ENCODE data around the gene CACNA1S. TPM values are rescaled to one million over a fixed set of nuclear protein-coding genes. Genes with fewer than 3 reads are reported as not detected.

CACNA1S gene
- total and polyA plus RNA-seq, 2 of the 13 experiments (the other 11 are each of a cell fraction or from before 2014, with no cell fraction given): not detected

DNA sequence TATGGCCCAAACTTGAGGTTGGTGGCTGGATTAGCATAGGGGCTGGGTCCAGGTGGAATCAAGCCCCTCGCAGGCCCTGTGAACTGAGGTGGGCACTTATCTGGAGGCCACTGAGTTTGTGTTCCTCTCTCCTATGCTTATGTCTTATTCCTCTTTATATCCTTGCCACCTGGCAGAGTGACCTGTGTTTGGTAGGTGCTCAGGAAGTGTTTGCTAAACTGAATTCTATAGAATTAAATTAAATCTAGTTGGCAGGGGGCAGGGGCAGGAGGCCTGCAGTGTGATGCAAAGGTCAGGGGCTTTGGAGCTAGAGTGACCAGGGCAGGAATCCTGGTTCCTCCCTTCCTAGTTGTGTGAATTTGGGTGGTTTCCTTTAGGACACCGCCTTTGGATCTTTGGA lies 43.1 kb upstream of the CACNA1S start (continued):
- TF ChIP-seq HMGA1 (CRISPR knock-in tag; conservative IDR thresholded peaks at IDR 0.05) (no peak), MXD4 (CRISPR knock-in tag; IDR thresholded peaks at IDR 0.05) (no peak), FOXO1 (CRISPR knock-in tag; IDR thresholded peaks at IDR 0.05) (no peak), ZNF513 (CRISPR knock-in tag; conservative IDR thresholded peaks at IDR 0.05) (no peak)

DNA sequence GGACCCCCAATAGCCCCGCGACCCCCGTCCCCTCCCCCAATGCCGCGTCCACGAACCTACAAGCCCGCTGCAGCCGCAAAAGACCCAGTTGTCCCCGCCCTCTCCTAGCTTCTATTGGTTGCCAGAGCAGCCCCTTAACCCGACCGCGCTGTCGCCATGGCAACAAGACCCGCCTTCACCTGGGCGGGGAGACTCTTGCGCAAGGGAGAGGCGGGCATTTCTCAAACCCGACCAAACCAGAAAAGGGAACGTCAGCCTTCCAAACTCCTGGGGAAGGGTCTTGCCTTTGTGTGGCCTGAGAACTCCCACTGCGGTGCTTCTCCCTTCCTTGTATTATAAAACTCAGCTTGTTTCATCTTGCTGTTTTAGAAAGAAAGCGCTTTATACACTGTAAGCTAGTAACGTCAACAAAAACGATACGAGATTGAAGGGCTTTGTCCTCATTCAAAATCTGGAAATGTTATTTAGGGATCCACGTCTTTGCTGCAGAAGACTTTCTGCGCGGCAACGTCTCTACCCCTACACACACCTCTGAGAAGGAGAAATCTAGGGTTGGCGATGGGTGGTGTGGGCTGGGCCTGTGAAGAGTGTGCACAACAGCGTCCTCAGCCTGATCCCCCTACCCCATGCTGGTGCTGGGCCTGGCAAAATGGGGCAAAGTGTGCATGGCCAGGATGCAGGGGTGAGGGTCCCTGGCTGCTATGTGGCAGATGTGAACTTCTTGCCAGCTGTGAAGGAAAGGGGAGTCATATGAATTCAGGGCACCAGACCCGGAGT lies 42.4 kb upstream of the CACNA1S start, which contains the start of gene TMEM9:
TSS of gene TMEM9 (minus strand) at position 86 of the 777 bp plus-strand sequence. CDS start 551 bp downstream, outside the sequence.
- CTCF ChIA-PET (ENCODE audit: low intra/inter-chr PET ratio, low total read pairs): no interaction called here
- no peaks in the 10 kb centered on the region; a peak in 1 of 5 replicates for H3K27me3 ChIP-seq (ENCODE audit: control insufficient read depth in 1 of 2, insufficient read depth in 2 of 2, low read length in 2 of 2)
- H3K27ac ChIP-seq (ENCODE audit: extremely low read length, insufficient read depth, low read length): peak within 1 kb of the TSS; percentile 42
- H4K20me1 ChIP-seq (ENCODE audit: insufficient read depth, low read length): no peaks in the 10 kb centered on the region
- peak; percentile 87 for DNase-seq (ENCODE audit: low spot score)
- intact Hi-C loops (cut with micrococcal nuclease; ENCODE audit: unreplicated experiment): loop anchor here (1.0 kb wide), 2 partner anchors 16 to 31 kb away; no protein-coding TSS in a partner anchor
- peak; percentile 93 for FAIRE-seq
- peaks cover 10% of the 10 kb centered on the region for H3K79me2 ChIP-seq (ENCODE audit: insufficient read depth, low read length)
- WGBS (ENCODE audit: low lambda C conversion rate): 18% methylated on average over 13 of the region's 31 CpGs
- ATAC-seq: peak; percentile 93
- H3K4me3 ChIP-seq (replicated peaks in 1 of 3; ENCODE audit: insufficient read depth in 1 of 3, low read depth in 2 of 3, low read length in 3 of 3): peak within 1 kb of the TSS; percentile 77 to 95 (median 85)
- no TSS peak for BruUV-seq (replicated peaks)
- POLR2A ChIA-PET: interaction anchor here (0.9 to 3.9 kb wide), 6 partner anchors 9 to 246 kb away, joined by 3 to 30 read pairs (median 5); no protein-coding TSS in a partner anchor
- peak within 1 kb of the TSS; percentile 67 for H3K9ac ChIP-seq (ENCODE audit: insufficient read depth, low read depth, low read length)
- in situ Hi-C loops (cut with HindIII; ENCODE audit: extremely low pct_ligation_motif_present, low pct_unique_long_range_greater_than_20kb): no loop called here
- peaks cover 2 to 23% of the 10 kb centered on the region in 2 experiments; a peak in 3 of 5 replicates for H3K36me3 ChIP-seq (replicated peaks in 1 of 2; ENCODE audit: control insufficient read depth in 1 of 2, insufficient read depth in 2 of 2, low read length in 2 of 2)
- H3K4me1 ChIP-seq (ENCODE audit: insufficient read depth, low read length): peaks cover 19% of the 10 kb centered on the region
- peak within 1 kb of the TSS; percentile 65 for H2AFZ ChIP-seq (ENCODE audit: low read length)
- H3K4me2 ChIP-seq (ENCODE audit: low read depth, low read length): peak within 1 kb of the TSS; percentile 94
- H3K9me3 ChIP-seq (ENCODE audit: low read length): no peaks in the 10 kb centered on the region
- TF ChIP-seq ZNF556 (CRISPR knock-in tag; IDR thresholded peaks at IDR 0.05; ENCODE audit: borderline replicate concordance): no peak
- no peak for TF ChIP-seq PAX8 (CRISPR knock-in tag; IDR thresholded peaks at IDR 0.05; ENCODE audit: borderline replicate concordance)
- no peak for TF ChIP-seq ZNF572 (CRISPR knock-in tag; IDR thresholded peaks at IDR 0.05)
- no peak for TF ChIP-seq MED13 (CRISPR knock-in tag; IDR thresholded peaks at IDR 0.05)
- TF ChIP-seq, protein P1, sequence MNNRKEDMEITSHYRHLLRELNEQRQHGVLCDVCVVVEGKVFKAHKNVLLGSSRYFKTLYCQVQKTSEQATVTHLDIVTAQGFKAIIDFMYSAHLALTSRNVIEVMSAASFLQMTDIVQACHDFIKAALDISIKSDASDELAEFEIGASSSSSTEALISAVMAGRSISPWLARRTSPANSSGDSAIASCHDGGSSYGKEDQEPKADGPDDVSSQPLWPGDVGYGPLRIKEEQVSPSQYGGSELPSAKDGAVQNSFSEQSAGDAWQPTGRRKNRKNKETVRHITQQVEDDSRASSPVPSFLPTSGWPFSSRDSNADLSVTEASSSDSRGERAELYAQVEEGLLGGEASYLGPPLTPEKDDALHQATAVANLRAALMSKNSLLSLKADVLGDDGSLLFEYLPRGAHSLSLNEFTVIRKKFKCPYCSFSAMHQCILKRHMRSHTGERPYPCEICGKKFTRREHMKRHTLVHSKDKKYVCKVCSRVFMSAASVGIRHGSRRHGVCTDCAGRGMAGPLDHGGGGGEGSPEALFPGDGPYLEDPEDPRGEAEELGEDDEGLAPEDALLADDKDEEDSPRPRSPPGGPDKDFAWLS (CRISPR knock-in tag; IDR thresholded peaks at IDR 0.05; ENCODE audit: borderline replicate concordance): no peak
- TF ChIP-seq CENPBD1 (CRISPR knock-in tag; IDR thresholded peaks at IDR 0.05; ENCODE audit: borderline replicate concordance, low read depth): no peak
- no peak for TF ChIP-seq ZHX1 (CRISPR knock-in tag; IDR thresholded peaks at IDR 0.05; ENCODE audit: low read depth)
- TF ChIP-seq ZNF260 (CRISPR knock-in tag; IDR thresholded peaks at IDR 0.05; ENCODE audit: borderline replicate concordance, low read depth): no peak
